ENCODE results near the gene PRPF6. TPM values are rescaled to one million over a fixed set of nuclear protein-coding genes. Genes with fewer than 3 reads are reported as not detected.

Gene PRPF6
- total and polyA plus RNA-seq, 2 of the 13 experiments (the other 11 are each of a cell fraction or from before 2014, with no cell fraction given) = 63.7 to 101 TPM

DNA sequence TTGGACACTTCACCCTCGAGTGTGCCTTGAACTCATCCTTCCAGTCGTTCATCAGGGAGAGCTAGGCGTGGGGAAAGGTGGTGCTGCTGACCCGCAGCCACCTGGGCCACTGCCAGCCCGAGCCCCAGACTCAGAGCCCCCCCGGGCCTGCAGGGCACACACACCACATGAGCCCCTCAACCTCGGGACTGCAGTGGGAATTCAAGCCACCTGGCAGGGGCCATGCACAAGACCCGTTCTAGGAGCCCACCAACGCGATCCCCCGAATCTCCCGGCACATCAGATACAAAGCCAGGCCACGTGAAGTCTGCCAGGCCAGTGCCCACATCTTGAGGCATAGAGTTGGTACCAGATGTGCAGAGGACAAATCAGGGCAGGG is 14.0 kb upstream of the PRPF6 start (continued):
- TF ChIP-seq SMARCC2 (IDR thresholded peaks at IDR 0.05) (no peak), NFKBIZ (CRISPR knock-in tag; IDR thresholded peaks at IDR 0.05) (no peak), SMAD9 (CRISPR knock-in tag; IDR thresholded peaks at IDR 0.05) (no peak), REL (CRISPR knock-in tag; conservative IDR thresholded peaks at IDR 0.05) (no peak), ZIK1 (CRISPR knock-in tag; IDR thresholded peaks at IDR 0.05; ENCODE audit: borderline replicate concordance, low read depth) (no peak), RBAK (CRISPR knock-in tag; IDR thresholded peaks at IDR 0.05) (no peak), ELF4 (CRISPR knock-in tag; IDR thresholded peaks at IDR 0.05; ENCODE audit: borderline replicate concordance) (no peak), RBFOX2 (IDR thresholded peaks at IDR 0.05; ENCODE audit: low read depth, low read length) (peak; percentile 64), ZEB1 (IDR thresholded peaks at IDR 0.05; ENCODE audit: insufficient replicate concordance, low read depth) (no peak), ZKSCAN8 (CRISPR knock-in tag; IDR thresholded peaks at IDR 0.05; ENCODE audit: borderline replicate concordance) (no peak), ZNF3 (CRISPR knock-in tag; IDR thresholded peaks at IDR 0.05) (no peak)
- TF ChIP-seq, protein P1, sequence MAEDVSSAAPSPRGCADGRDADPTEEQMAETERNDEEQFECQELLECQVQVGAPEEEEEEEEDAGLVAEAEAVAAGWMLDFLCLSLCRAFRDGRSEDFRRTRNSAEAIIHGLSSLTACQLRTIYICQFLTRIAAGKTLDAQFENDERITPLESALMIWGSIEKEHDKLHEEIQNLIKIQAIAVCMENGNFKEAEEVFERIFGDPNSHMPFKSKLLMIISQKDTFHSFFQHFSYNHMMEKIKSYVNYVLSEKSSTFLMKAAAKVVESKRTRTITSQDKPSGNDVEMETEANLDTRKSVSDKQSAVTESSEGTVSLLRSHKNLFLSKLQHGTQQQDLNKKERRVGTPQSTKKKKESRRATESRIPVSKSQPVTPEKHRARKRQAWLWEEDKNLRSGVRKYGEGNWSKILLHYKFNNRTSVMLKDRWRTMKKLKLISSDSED (CRISPR knock-in tag; IDR thresholded peaks at IDR 0.05) = peak; percentile 56; the same call in 1 of the 2 replicates

DNA sequence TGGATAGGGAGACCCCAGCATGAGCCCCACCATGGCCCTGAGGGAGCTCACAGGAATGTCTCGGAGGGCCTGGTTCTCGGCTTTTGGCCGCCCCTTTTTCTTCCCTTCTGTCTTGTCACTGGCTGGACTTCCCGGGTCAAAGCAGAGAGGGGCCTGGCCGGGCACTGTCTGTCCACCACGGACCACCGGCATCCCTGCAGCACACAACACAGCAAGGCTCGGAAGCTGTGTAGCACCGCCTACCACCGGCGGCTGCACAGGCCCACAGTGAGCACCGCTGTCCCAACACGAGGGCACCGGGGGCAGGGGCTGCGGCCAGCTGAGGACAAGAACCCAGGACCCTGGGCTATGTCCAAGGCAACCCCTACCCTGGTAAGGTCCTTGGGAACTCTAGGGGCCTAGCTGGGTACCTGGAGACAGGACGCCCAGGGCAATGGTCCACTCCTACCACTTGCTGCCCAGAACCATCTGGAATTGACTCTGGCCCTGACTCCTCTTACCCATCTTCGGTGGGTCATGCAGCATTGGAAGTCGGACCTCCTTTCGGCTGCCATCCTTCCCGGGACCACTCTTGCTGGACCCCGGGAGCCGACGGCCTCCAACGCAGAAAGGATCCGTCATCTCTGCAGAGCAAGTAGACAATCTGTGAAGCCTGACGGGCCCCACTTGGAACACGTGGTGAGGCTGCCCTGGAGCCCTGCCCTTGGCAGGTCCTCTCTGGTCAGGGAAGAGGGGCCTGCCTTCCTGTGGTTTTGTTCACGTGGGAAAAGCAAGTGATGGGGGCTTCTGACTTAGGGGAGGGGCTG is 13.4 kb upstream of the PRPF6 start:
- in situ Hi-C loops (cut with HindIII; ENCODE audit: extremely low pct_ligation_motif_present, low pct_unique_long_range_greater_than_20kb) (no loop called here), intact Hi-C loops (cut with micrococcal nuclease; ENCODE audit: unreplicated experiment) (loop anchor here (10.0 kb wide), 1 partner anchor 1603 kb away; the partner anchor contains the start of gene LAMA5)
- CTCF ChIA-PET (ENCODE audit: low intra/inter-chr PET ratio, low total read pairs) = no interaction called here
- WGBS (ENCODE audit: low lambda C conversion rate) = 95% methylated on average over 24 of the region's 28 CpGs
- H3K4me1 ChIP-seq (ENCODE audit: insufficient read depth, low read length) = peaks cover 37% of the 10 kb centered on the region
- no peak overlapping the region for H3K9ac ChIP-seq (ENCODE audit: insufficient read depth, low read depth, low read length)
- DNase-seq (ENCODE audit: low spot score) (no peak), FAIRE-seq (no peak), ATAC-seq (no peak)
- POLR2A ChIA-PET = interaction anchor here (0.8 to 3.1 kb wide), 6 partner anchors 9 to 228 kb away, joined by 3 to 78 read pairs (median 6); partner anchors contain the start of genes PRPF6, SAMD10, SLC2A4RG and UCKL1
- no peak overlapping the region for H3K27ac ChIP-seq (ENCODE audit: extremely low read length, insufficient read depth, low read length)
- no peaks in the 10 kb centered on the region for H4K20me1 ChIP-seq (ENCODE audit: insufficient read depth, low read length)
- H3K36me3 ChIP-seq (replicated peaks in 1 of 2; ENCODE audit: control insufficient read depth in 1 of 2, insufficient read depth in 2 of 2, low read length in 2 of 2) = peaks cover 30 to 41% of the 10 kb centered on the region in 2 experiments
- BruUV-seq (replicated peaks) = no TSS peak
- H3K27me3 ChIP-seq (ENCODE audit: control insufficient read depth in 1 of 2, insufficient read depth in 2 of 2, low read length in 2 of 2) = no peaks in the 10 kb centered on the region
- H3K4me3 ChIP-seq (replicated peaks in 1 of 3; ENCODE audit: insufficient read depth in 1 of 3, low read depth in 2 of 3, low read length in 3 of 3) = no peak overlapping the region; a peak in 1 of 6 replicates
- no peak overlapping the region for H3K4me2 ChIP-seq (ENCODE audit: low read depth, low read length)
- H3K9me3 ChIP-seq (ENCODE audit: low read length) = no peaks in the 10 kb centered on the region
- H3K79me2 ChIP-seq (ENCODE audit: insufficient read depth, low read length) = peaks cover 13% of the 10 kb centered on the region
- H2AFZ ChIP-seq (ENCODE audit: low read length) = no peak overlapping the region
- 0 out of 2 replicates have a peak, but pooled peaks have one; percentile 36 for TF ChIP-seq ZNF274 (CRISPR knock-in tag; IDR thresholded peaks at IDR 0.05)
- TF ChIP-seq ZBTB38 (CRISPR knock-in tag; IDR thresholded peaks at IDR 0.05) = no peak
- no peak for TF ChIP-seq MEIS2 (CRISPR knock-in tag; IDR thresholded peaks at IDR 0.05)
- TF ChIP-seq CHCHD3 (CRISPR knock-in tag; IDR thresholded peaks at IDR 0.05) = 0 out of 2 replicates have a peak, but pooled peaks have one; percentile 67
- TF ChIP-seq ZNF556 (CRISPR knock-in tag; IDR thresholded peaks at IDR 0.05; ENCODE audit: borderline replicate concordance) = 0 out of 2 replicates have a peak, but pooled peaks have one; percentile 34
- 0 out of 2 replicates have a peak, but pooled peaks have one; percentile 26 for TF ChIP-seq ZNF879 (CRISPR knock-in tag; IDR thresholded peaks at IDR 0.05)
- TF ChIP-seq RBM22 (optimal IDR thresholded peaks at IDR 0.05; ENCODE audit: low read length) = peak; percentile 92
- 0 out of 2 replicates have a peak, but pooled peaks have one; percentile 4 for TF ChIP-seq ERF (CRISPR knock-in tag; IDR thresholded peaks at IDR 0.05)
- TF ChIP-seq ZNF883 (CRISPR knock-in tag; IDR thresholded peaks at IDR 0.05; ENCODE audit: not compliant biosample characterization) = peak; percentile 53

All from HepG2 (cell line).